ENCODE results near the gene POFUT1.

DNA sequence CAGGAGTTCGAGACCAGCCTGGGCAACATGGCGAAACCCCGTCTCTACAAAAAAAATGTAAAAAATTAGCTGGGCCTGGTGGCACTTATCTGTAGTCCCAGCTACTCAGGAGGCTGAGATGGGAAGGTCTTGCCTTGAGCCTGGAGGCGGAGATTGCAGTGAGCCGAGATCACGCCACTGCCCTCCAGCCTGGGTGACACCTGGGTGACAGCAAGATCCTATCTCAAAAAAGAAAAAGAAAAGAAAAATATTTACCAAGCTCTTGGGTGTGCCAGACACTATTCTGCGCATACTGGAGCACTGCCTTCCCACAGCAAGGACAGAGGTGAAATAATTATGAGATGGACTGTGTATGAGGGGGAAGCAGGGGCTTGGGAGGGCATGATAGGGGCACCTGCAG is 19.6 kb downstream of the POFUT1 start:
- TF ChIP-seq, protein P1, sequence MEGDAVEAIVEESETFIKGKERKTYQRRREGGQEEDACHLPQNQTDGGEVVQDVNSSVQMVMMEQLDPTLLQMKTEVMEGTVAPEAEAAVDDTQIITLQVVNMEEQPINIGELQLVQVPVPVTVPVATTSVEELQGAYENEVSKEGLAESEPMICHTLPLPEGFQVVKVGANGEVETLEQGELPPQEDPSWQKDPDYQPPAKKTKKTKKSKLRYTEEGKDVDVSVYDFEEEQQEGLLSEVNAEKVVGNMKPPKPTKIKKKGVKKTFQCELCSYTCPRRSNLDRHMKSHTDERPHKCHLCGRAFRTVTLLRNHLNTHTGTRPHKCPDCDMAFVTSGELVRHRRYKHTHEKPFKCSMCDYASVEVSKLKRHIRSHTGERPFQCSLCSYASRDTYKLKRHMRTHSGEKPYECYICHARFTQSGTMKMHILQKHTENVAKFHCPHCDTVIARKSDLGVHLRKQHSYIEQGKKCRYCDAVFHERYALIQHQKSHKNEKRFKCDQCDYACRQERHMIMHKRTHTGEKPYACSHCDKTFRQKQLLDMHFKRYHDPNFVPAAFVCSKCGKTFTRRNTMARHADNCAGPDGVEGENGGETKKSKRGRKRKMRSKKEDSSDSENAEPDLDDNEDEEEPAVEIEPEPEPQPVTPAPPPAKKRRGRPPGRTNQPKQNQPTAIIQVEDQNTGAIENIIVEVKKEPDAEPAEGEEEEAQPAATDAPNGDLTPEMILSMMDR (IDR thresholded peaks at IDR 0.05): no peak
- no peak for TF ChIP-seq POLR2A (IDR thresholded peaks at IDR 0.05)

Data from heart left ventricle (tissue), 13 donors.